ENCODE results near the gene SDR42E2. TPM values are rescaled to one million over a fixed set of nuclear protein-coding genes. Genes with fewer than 3 reads are reported as not detected.
A peak's percentile ranks its signal among the peaks of the same experiment; 100 is the strongest.
"Not testable (repeated sequence)": the region's sequence is repeated elsewhere in the genome, so short reads cannot be mapped to it uniquely, and the experiment has no call there.

Gene SDR42E2
- total RNA-seq, 1 donor from 2014 or later: not detected

- H3K9me3 ChIP-seq: no peaks in the 10 kb centered on the region
- no peak overlapping the region for H3K27ac ChIP-seq
- DNase-seq (ENCODE audit: low spot score in 2 of 2): no peak
- no peaks in the 10 kb centered on the region for H3K36me3 ChIP-seq
- H3K4me3 ChIP-seq: no peak overlapping the region
- H3K27me3 ChIP-seq: no peaks in the 10 kb centered on the region
- TF ChIP-seq, protein P1, sequence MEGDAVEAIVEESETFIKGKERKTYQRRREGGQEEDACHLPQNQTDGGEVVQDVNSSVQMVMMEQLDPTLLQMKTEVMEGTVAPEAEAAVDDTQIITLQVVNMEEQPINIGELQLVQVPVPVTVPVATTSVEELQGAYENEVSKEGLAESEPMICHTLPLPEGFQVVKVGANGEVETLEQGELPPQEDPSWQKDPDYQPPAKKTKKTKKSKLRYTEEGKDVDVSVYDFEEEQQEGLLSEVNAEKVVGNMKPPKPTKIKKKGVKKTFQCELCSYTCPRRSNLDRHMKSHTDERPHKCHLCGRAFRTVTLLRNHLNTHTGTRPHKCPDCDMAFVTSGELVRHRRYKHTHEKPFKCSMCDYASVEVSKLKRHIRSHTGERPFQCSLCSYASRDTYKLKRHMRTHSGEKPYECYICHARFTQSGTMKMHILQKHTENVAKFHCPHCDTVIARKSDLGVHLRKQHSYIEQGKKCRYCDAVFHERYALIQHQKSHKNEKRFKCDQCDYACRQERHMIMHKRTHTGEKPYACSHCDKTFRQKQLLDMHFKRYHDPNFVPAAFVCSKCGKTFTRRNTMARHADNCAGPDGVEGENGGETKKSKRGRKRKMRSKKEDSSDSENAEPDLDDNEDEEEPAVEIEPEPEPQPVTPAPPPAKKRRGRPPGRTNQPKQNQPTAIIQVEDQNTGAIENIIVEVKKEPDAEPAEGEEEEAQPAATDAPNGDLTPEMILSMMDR (IDR thresholded peaks at IDR 0.05): no peak
- no peaks in the 10 kb centered on the region for H3K4me1 ChIP-seq
- intact Hi-C loops (cut with DNase I): no loop called here
These were observed 39.2 kb upstream of the SDR42E2 start for GRCh38 chr16:22123146-22123545.

DNA sequence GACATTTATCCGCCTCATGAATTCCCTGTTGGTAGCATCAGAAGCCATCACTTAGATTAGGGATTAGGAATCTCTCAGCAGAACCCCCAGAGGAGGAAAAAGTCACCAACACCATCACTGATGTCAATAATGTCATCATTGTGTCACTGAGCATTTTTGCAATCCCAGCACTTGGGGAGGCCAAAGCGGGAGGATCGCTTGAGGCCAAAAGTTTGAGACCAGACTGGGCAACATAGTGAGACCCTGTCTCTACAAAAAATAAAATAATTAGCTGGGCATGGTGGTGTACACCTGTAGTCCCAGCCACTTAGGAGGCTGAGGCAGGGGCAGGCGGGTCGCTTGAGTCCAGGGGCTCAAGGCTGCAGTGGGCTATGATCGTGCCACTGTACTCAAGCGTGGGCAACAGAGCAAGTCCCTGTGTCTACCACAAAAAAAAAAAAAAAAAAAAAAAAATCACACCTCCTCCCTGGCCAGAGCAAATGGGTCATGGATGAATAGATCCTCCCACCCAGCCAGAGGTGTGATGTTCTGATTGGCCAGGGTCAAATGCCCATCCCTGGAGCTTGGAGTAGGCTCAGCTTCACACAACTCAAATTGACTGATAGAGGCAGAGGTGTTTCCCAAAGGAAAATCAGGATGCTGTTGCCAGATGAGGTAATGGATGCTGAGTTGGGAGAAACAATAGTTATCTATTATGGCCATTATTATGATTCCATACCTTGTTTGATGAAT, 38.4 kb upstream of the SDR42E2 start:
- intact Hi-C loops (cut with DNase I): no loop called here
- no peaks in the 10 kb centered on the region for H3K36me3 ChIP-seq
- H3K4me1 ChIP-seq: no peaks in the 10 kb centered on the region
- H3K4me3 ChIP-seq: no peak overlapping the region
- no peak overlapping the region for H3K27ac ChIP-seq
- H3K9me3 ChIP-seq: peaks cover 0 to 5% of the 10 kb centered on the region in 2 donors
- TF ChIP-seq, protein P1 (IDR thresholded peaks at IDR 0.05): no peak
- DNase-seq (ENCODE audit: low spot score in 2 of 2): no peak
- H3K27me3 ChIP-seq: no peaks in the 10 kb centered on the region

- H3K27me3 ChIP-seq: no peaks in the 10 kb centered on the region
- no peaks in the 10 kb centered on the region for H3K4me1 ChIP-seq
- intact Hi-C loops (cut with DNase I): no loop called here
- peaks cover 0 to 5% of the 10 kb centered on the region in 2 donors for H3K9me3 ChIP-seq
- no peak overlapping the region for H3K27ac ChIP-seq
- DNase-seq (ENCODE audit: low spot score in 2 of 2): no peak
- no peaks in the 10 kb centered on the region for H3K36me3 ChIP-seq
- no peak overlapping the region for H3K4me3 ChIP-seq
- TF ChIP-seq, protein P1 (IDR thresholded peaks at IDR 0.05): no peak
These were observed 37.6 kb upstream of the SDR42E2 start for GRCh38 chr16:22124583-22125284.

DNA sequence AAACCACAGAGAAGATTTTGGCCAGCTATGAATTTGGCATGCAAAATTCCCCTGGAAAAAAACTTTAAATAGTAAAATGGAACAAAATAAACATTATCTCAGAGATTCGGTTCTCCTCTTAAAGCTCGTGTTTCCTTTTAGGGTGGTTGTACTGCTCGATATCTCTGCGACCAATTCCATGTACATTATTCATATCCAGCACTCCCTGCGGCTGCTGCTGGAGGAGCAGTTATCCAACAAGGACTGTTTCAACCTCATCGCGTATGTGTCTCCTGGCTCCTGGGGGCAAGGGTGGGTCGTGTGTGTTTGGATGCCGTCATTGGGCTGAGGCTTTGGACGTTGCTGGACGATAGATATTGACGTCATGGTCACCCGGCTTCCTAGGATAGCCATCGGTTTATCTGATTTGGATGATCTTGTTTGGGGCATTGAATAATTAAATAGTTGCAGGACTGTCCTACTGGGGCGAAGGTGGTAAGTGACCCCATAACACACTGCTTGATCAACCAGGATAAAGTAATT, 36.2 kb upstream of the SDR42E2 start:
- intact Hi-C loops (cut with DNase I): no loop called here

GRCh38 chr16:22128537-22128936, 33.8 kb upstream of the SDR42E2 start:
- DNase-seq (ENCODE audit: low spot score in 2 of 2); H3K9me3 ChIP-seq; H3K27me3 ChIP-seq; H3K27ac ChIP-seq; intact Hi-C loops (cut with DNase I); H3K36me3 ChIP-seq; H3K4me3 ChIP-seq; H3K4me1 ChIP-seq: not testable (repeated sequence)

More for the DNA sequence above, 36.2 kb upstream of the SDR42E2 start:
- Histone ChIP-seq H3K4me3 (peak overlapping the region in 1 of 2 donors; percentile 30), H3K36me3 (no peaks in the 10 kb centered on the region), H3K27me3 (no peaks in the 10 kb centered on the region), H3K27ac (no peak overlapping the region), H3K4me1 (no peaks in the 10 kb centered on the region), H3K9me3 (peaks cover 0 to 5% of the 10 kb centered on the region in 2 donors)
- TF ChIP-seq, protein P1 (IDR thresholded peaks at IDR 0.05): no peak
- DNase-seq (ENCODE audit: low spot score in 2 of 2): no peak

GRCh38 chr16:22130528-22130927, 31.8 kb upstream of the SDR42E2 start:
- no peak overlapping the region for H3K4me3 ChIP-seq
- no peaks in the 10 kb centered on the region for H3K27me3 ChIP-seq
- no peaks in the 10 kb centered on the region for H3K4me1 ChIP-seq
- no peak for DNase-seq (ENCODE audit: low spot score in 2 of 2)
- intact Hi-C loops (cut with DNase I): no loop called here
- H3K36me3 ChIP-seq: no peaks in the 10 kb centered on the region
- H3K9me3 ChIP-seq: peaks cover 0 to 5% of the 10 kb centered on the region in 2 donors
- TF ChIP-seq, protein P1 (IDR thresholded peaks at IDR 0.05): no peak
- no peak overlapping the region for H3K27ac ChIP-seq
